22Rv1 (cell line): ENCODE measurements around the gene KCNS1.

ENCODE experiments used
- CTCF ChIP-seq: fragments of 450-650 bp; IDR thresholded peaks from 2 replicates; pipeline ENCODE4 v1.5.1; 2017; ENCODE audit warnings: mild to moderate bottlenecking
- ZFX ChIP-seq: fragments of 450-650 bp; IDR thresholded peaks from 2 replicates; pipeline ENCODE4 v1.6.1; 2017; ENCODE audit warnings: antibody characterized with exemption, borderline replicate concordance

GRCh38 chr20:45042978-45043377 is 57.9 kb downstream of the KCNS1 start:
- TF ChIP-seq CTCF (no peak), ZFX (no peak)
